SK-N-SH treated with all-trans-retinoic acid at 6 μM for 48 hours (cell line): Measurements from ENCODE around the gene CHRNA9.

ENCODE experiments used
- SNAI2 ChIP-seq: fragments of 250-450 bp; sonication (Bioruptor Pico); IDR thresholded peaks from 2 replicates; pipeline ENCODE4 v1.5.0; 2020; ENCODE audit warnings: mild to moderate bottlenecking, moderate library complexity
- ZFP3 ChIP-seq: fragments of 250-450 bp; sonication (Bioruptor Pico); IDR thresholded peaks from 2 replicates; pipeline ENCODE4 v1.5.0; 2020; ENCODE audit warnings: mild to moderate bottlenecking, moderate library complexity
- ZFP30 ChIP-seq: fragments of 450-650 bp; formaldehyde crosslinking; IDR thresholded peaks from 2 replicates; pipeline ENCODE4 v1.5.0; 2022; ENCODE audit warnings: mild to moderate bottlenecking, moderate library complexity
- ZNF565 ChIP-seq: fragments of 450-650 bp; formaldehyde crosslinking; conservative IDR thresholded peaks from 2 replicates; pipeline ENCODE4 v1.5.0; 2020; ENCODE audit warnings: low read depth, mild to moderate bottlenecking, moderate library complexity
- ZNF70 ChIP-seq: fragments of 450-650 bp; formaldehyde crosslinking; IDR thresholded peaks from 2 replicates; pipeline ENCODE4 v1.5.0; 2020; ENCODE audit warnings: mild to moderate bottlenecking, moderate library complexity
- TF ChIP-seq, protein P1 (sequence below): fragments of 250-450 bp; sonication (Bioruptor Pico); IDR thresholded peaks from 2 replicates; pipeline ENCODE4 v1.8.0; 2021; ENCODE audit warnings: low read depth, mild to moderate bottlenecking, moderate library complexity, borderline replicate concordance
- TF ChIP-seq, protein P2 (sequence below): fragments of 250-450 bp; sonication (Bioruptor Pico); IDR thresholded peaks from 2 replicates; pipeline ENCODE4 v1.8.0; 2020; ENCODE audit warnings: mild to moderate bottlenecking, moderate library complexity, borderline replicate concordance

DNA sequence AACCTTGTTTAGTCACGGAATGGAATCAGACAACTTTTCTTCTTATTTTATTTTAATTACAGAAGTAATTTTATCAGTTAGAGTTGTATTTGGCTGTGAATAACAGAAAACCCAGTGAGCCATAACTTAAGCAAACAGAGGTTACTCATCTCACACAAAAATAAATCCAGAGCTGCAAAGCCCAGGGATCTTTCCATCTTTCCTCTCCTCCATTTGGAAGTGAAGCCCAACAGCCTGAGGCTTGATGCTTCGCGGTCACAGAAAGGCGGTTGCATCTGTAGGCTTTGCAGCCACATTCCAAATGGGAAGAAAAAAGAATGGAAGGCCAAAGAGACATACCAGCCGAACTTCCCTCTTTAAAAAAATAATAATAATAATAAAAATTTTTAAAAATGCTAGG lies 22.6 kb downstream of the CHRNA9 start:
- TF ChIP-seq, protein P1, sequence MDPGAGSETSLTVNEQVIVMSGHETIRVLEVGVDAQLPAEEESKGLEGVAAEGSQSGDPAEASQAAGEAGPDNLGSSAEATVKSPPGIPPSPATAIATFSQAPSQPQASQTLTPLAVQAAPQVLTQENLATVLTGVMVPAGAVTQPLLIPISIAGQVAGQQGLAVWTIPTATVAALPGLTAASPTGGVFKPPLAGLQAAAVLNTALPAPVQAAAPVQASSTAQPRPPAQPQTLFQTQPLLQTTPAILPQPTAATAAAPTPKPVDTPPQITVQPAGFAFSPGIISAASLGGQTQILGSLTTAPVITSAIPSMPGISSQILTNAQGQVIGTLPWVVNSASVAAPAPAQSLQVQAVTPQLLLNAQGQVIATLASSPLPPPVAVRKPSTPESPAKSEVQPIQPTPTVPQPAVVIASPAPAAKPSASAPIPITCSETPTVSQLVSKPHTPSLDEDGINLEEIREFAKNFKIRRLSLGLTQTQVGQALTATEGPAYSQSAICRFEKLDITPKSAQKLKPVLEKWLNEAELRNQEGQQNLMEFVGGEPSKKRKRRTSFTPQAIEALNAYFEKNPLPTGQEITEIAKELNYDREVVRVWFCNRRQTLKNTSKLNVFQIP (CRISPR knock-in tag) = no peak
- TF ChIP-seq, protein P2, sequence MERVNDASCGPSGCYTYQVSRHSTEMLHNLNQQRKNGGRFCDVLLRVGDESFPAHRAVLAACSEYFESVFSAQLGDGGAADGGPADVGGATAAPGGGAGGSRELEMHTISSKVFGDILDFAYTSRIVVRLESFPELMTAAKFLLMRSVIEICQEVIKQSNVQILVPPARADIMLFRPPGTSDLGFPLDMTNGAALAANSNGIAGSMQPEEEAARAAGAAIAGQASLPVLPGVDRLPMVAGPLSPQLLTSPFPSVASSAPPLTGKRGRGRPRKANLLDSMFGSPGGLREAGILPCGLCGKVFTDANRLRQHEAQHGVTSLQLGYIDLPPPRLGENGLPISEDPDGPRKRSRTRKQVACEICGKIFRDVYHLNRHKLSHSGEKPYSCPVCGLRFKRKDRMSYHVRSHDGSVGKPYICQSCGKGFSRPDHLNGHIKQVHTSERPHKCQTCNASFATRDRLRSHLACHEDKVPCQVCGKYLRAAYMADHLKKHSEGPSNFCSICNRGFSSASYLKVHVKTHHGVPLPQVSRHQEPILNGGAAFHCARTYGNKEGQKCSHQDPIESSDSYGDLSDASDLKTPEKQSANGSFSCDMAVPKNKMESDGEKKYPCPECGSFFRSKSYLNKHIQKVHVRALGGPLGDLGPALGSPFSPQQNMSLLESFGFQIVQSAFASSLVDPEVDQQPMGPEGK (CRISPR knock-in tag) = no peak
- no peak for TF ChIP-seq SNAI2 (CRISPR knock-in tag)
- TF ChIP-seq ZFP30 = no peak
- no peak for TF ChIP-seq ZNF565
- no peak for TF ChIP-seq ZFP3
- TF ChIP-seq ZNF70 = no peak
